ENCODE measurements around the gene UQCRC2.
A peak's percentile ranks its signal among the peaks of the same experiment; 100 is the strongest.
"Not testable (repeated sequence)": the region's sequence is repeated elsewhere in the genome, so short reads cannot be mapped to it uniquely, and the experiment has no call there.

The UQCRC2 gene

DNA sequence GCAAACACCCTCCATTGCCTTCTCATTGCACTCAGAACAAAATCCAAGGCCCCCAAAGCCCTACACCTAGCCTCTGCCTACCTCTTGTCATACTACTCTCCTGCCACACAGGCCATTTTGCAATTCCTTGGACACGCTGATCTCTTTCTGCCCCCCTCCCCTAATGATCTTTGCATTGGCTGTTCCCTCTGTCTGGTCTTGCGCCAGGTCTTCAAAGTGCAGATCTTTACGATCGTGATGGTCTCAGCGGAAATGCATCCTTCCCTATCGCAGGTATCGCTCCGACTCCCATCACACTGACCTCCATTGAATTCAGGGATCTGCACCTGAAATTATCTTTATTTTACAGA, 54.0 kb downstream of the UQCRC2 start:
- no peak for DNase-seq (ENCODE audit: low read depth)
- peak overlapping the region; percentile 76 for H3K4me3 ChIP-seq (ENCODE audit: low read depth, low read length)

DNA sequence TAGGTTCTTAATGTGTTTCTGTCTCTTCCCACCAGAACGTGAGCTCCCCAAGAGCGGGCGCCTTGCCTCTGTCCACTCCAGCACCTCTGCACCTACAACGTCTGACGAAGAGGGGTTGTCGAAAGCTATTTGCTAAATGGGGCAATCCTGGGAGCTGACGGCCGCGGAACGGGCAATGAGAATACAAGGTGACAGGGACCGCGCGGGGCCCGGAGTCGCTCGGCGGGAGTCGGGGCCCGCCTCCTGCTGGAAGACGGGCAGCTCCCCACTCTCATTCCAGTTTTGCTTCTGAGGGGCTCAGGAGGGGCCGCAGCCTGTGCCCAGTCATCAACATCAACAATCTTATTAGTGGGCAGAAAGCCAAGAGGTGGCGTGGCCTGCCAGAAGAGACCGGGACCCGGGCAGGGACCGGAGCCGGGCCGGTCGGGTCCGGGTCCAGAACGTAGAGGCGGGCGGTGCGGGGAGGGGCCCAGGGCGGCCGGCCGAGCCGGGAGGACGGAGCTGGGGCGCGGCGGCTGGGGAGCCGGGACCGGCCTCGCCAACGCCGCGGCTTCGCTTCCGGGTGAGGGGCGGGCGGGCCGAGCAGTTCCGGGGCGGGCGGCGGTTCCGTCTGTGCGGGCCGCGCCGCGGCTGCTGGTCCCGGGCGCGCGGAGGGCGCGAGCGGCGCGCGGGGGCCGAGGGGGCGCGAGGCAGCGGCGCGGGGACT, 54.5 kb downstream of the UQCRC2 start, which contains the start of gene MOSMO:
Gene MOSMO (plus strand): TSS at position 603 of the 706 bp plus-strand sequence. CDS start 191 bp downstream, outside the sequence.
- peak within 1 kb of the TSS; percentile 91 for H3K4me3 ChIP-seq (ENCODE audit: low read depth, low read length)
- DNase-seq (ENCODE audit: low read depth): no peak

DNA sequence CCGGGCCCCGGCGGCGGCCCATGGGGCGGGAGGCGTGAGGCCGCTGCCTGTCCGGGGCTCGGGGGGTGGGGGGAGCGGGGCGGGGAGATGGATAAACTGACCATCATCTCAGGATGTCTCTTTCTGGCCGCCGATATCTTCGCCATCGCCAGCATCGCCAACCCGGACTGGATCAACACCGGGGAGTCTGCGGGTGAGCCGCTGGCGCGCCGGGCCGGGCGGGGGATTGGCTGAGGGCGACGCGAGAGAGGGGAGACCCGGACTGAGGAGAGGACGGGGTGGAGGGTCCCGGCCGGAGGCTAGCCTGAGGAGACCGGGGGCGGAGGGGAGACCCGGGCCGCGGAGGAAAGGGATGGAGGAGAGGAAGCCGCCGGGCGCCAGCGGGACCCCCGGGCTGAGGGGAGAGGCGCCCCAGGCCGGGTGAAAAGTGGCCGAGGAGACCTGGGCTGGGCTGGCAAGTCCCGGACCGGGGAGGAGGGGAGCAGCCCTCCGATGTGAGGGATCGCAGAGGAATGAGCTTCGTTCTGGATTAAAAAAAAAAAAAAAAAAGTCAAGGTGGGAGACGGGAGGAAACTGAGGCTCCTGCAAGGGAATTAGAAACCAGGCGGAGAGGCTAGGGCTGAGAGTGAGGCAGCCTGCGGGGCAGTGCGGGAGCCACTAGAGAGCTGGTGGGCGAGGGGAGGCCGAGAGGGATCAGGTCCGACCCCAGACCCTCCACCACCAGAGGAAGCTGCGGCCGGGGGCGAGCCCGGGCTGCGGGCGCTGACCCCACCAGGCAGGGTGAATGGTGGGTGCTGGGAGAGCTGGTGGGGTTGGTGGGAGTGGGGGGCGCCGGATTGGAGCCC, 55.3 kb downstream of the UQCRC2 start:
- no peak for DNase-seq (ENCODE audit: low read depth)
- peak overlapping the region; percentile 91 for H3K4me3 ChIP-seq (ENCODE audit: low read depth, low read length)

DNA sequence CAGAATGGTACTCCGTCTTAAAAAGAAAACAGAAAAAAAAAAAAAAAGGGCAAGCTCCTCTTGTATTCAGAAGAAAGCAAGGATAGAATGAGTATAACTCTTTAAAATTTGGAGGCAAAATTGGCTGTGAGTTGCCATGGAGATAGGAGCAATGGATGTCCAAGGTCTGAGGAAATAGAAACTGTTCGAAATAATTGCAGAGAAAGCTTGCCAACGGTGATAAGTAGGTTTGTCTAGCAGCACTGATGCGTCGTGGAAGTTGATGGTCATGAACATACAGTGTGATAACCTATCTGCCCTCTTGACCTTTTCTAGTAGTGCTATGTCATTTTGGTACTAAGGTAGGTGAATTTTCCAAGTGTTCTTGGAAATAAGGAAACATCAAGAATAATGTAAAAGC, 57.7 kb downstream of the UQCRC2 start:
- DNase-seq (ENCODE audit: low read depth): no peak

DNA sequence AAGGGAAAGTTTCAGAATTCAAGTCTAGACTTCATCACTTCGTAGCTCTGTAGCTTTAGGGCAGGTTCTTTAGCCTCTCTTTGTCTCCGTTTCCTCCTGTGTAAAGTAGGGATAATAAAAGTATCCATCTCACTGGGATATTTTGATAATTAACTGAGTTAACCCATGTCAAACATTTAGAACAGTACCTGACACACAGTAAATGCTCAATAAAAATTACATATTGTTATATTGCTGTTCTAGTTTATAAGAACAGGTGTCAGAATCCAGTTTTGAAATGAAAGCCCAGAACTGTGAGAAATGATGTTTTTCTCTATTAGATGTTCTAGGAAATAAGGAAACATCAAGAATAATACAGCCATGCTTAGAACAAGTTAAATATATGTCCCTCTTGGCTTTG, 59.1 kb downstream of the UQCRC2 start:
- H3K4me3 ChIP-seq (ENCODE audit: low read depth, low read length): no peak overlapping the region
- no peak for DNase-seq (ENCODE audit: low read depth)

More for the DNA sequence above, 57.7 kb downstream of the UQCRC2 start:
- no peak overlapping the region for H3K4me3 ChIP-seq (ENCODE audit: low read depth, low read length)

DNA sequence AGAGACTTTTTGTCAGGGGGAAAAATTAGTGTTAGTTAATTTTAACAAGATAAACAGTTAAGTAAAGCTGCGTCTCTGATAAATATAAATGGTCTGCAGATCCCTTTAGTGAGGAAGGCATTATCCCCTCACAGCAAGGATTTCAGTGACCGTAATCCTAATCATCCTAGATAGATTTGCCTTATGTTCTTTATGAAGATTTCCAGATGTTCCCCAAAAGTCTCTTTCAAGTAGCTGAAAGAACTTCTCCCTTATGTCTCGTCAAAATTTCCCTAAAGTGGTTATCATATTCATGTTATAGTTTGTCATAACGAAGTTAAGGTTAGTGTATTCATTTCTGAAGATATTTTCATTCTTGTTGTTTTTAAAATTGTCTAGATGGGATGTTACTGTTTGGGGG, 60.3 kb downstream of the UQCRC2 start:
- DNase-seq (ENCODE audit: low read depth): no peak
- H3K4me3 ChIP-seq (ENCODE audit: low read depth, low read length): no peak overlapping the region

DNA sequence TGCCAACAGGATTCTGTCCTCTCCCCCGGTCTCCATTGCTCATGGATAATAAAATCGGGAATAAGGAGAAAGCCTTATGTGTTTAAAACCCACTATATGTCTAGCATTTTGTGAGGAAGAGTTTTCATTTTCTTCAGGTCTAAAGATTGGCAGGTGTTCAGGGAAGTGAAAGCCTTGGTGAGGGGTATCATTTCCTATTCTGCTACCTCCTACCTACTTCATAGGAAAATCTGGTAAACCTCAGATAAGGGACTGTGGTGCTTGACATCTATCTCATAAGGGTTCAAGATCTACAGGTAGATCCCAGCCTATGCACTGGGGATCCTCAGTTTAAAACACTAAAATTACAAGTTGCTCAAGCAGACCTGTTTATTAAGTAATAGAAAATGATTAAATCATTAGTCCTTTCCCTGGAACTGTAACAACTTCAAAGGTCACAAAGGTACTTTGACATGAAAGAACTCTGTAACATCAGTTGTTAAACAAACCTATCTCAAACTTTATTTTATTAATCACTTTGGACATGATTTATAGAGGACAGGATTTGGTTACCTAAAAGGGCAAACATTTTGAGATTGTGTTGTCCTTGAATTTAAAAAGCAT, 61.2 kb downstream of the UQCRC2 start:
- no peak for DNase-seq (ENCODE audit: low read depth)
- H3K4me3 ChIP-seq (ENCODE audit: low read depth, low read length): no peak overlapping the region

DNA sequence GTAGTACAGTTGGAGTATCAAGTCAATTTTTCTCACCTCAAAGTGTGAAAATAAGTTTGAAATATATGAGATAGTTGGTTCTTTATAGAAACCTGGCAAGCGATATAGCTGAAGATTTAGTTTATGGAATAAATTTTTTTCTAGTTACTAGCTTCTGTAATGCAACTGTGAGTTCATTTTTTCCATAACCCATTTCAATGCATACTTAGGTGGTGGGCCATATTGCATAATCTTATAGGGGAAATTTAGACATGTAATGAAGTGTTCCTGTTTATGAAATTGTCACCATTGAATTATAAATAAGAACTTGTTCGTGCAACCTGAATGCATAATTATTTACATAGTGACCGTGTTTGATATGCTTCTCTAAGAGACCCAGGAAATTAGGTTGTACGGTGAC, 63.8 kb downstream of the UQCRC2 start:
- DNase-seq (ENCODE audit: low read depth): no peak
- H3K4me3 ChIP-seq (ENCODE audit: low read depth, low read length): no peak overlapping the region

DNA sequence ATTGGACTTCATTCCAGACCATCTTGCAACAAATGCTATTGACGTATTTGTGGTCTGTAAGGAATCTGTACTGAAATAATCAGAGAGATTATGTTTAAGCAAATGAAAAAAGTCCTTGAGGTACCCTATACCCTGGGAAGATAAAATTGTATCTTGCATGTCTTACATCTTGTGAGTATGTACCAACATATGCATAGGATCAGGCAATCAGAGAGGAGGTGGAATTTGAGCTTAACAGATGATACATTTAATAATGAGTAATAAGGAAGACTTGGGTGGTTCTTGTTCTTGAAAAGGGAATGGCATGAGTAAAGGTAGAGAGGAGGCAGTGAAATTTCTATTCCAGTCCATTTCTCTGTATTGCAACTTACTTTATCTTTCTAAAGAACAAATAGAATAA, 65.4 kb downstream of the UQCRC2 start:
- H3K4me3 ChIP-seq (ENCODE audit: low read depth, low read length): no peak overlapping the region
- DNase-seq (ENCODE audit: low read depth): no peak

DNA sequence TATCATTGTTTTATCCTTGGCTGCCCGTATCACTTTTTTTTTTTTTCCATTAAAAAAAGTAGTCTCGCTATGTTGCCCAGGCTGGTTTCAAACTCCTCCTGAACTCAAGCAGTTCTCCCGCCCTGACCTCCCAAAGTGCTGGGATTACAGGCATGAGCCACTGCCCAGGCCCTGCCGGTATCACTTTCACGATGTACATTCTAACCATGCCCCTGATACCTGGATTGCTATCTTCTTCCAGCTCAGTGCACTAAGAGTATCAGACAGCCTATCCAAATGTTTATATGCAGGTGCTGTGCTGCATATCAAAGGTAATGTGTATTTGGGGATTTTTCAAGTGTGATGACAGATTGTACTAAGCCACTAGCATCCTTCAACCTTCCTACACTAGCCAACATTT, 69.0 kb downstream of the UQCRC2 start:
- no peak for DNase-seq (ENCODE audit: low read depth)
- no peak overlapping the region for H3K4me3 ChIP-seq (ENCODE audit: low read depth, low read length)

DNA sequence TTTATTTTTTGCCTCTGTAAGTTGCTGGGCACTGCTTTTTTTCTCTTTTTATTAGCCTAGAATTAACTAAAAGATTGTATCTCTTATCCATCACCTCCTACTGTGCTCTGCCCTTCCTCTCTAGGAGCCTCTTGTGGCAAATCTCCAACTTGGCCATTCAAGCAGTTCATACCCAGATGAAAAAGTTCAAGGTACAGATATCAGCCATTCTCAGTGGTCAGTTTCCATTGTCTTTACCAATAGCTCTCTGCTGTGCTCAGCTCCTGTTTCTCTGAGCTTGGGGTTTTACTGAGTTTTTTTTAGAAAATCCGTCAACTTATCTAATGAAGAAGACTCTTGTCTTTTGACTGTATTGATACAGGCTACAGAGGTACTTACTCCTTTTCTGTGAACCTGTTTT, 70.3 kb downstream of the UQCRC2 start:
- no peak overlapping the region for H3K4me3 ChIP-seq (ENCODE audit: low read depth, low read length)

DNA sequence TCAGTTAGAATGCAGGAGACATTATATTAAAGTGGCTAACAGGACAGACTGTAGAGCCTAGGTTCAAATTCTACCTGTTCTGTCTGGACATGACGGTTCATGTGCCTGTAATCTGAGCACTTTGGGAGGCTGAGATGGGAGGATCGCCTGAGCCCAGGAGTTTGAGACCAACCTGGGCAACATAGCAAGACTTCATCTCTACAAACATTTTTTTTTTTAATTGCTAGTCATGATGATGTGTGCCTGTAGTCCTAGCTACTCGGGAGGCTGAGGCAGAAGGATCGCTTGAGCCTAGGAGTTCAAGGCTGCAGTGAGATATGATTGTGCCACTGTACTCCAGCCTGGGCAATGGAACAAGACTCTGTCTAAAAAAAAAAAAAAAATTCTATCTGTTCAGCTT, 71.6 kb downstream of the UQCRC2 start:
- H3K4me3 ChIP-seq (ENCODE audit: low read depth, low read length); DNase-seq (ENCODE audit: low read depth): not testable (repeated sequence)

More for the DNA sequence above, 70.3 kb downstream of the UQCRC2 start:
- no peak for DNase-seq (ENCODE audit: low read depth)

DNA sequence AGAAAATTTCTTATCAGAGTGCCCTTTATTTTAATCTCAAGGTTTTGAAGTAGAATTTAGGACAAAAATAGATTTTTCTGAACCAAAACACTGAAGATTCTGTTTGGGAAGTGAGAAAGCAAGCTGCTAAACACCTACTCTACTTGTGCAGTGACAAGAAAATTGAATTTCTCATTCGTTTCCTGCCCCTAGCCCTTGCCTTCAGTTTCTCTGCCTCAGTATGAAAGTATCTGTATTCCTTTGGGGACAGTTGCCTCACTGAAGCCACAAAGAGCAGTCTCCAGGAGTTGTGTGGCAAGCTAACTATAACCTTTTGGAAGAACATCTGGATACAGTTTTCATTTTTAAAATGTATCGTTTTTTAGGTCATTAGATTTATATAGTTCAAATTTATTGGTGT, 74.5 kb downstream of the UQCRC2 start:
- no peak for DNase-seq (ENCODE audit: low read depth)
- no peak overlapping the region for H3K4me3 ChIP-seq (ENCODE audit: low read depth, low read length)

DNA sequence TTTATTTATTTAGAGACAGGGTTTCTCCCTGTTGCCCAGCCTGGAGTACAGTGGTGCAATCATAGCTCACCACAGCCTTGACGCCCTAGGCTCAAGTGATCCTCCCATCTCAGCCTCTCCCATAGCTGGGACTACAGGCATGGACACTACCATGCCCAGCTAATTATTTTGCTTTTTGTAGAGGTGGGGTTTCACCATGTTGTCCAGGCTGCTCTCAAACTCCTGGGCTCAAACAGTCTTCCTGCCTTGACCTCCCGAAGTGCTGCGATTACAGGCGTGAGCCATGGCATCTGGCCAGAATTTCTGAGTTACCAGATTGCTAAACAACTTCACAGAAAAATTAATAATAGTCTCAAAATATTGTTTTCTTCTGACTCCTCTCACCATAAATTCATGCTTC, 76.5 kb downstream of the UQCRC2 start:
- no peak for DNase-seq (ENCODE audit: low read depth)
- no peak overlapping the region for H3K4me3 ChIP-seq (ENCODE audit: low read depth, low read length)

DNA sequence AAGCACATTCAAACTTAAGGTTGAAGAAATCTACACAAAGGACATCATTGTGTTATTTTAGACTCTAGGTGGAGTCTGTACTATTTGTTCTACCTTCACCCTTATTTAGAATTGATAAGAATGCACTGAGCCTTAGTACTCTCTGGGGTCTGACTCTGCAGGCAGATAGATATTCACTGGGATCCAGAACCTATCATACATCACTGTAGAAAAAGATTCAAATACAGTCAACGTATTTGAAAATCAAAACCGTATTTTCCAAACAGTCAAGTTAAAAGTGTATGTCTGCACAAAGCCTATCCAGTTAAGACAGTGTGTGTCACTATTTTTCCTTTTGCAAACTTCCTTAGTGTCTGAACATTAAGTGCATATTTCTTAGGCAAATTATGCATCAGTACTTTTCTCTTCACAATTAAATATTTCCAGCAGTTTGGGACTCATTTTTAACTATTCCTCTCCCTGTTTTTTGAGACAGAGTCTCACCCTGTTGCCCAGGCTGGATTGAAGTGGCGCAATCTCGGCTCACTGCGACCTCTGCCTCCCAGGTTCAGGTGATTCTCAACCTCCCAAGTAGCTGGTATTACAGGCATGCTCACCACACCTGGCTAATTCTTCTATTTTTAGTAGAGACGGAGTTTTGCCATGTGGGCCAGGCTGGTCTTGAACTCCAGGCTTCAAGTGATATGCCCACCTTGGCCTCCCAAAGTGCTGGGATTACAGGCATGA, 77.1 kb downstream of the UQCRC2 start:
- H3K4me3 ChIP-seq (ENCODE audit: low read depth, low read length): no peak overlapping the region
- DNase-seq (ENCODE audit: low read depth): no peak

DNA sequence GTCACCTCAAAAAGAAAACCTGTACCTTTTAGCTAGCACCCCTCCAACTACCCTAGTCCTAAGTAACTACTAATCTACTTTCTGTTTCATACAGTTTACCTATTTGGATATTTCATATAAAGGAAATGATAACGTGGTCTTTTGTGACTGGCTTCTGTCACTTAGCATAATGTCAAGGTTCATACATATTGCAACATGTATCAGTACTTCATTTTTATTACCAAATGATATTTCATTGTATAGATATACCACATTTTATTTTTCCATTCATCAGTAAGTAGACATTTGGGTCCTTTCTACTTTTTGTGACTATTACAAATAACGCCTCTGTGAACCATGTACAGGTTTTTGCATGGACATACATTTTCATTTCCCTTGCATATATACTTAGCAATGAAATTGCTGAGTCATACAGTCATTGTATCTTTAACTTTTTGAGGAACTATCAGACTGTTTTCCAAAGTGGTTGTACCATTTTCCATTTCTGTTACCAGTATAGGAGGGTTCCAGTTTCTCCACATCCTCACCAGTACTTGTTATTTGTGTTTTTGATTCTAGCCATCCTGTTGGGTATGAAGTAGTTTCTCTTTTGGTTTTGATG, 78.4 kb downstream of the UQCRC2 start:
- no peak overlapping the region for H3K4me3 ChIP-seq (ENCODE audit: low read depth, low read length)
- no peak for DNase-seq (ENCODE audit: low read depth)

All from skeletal muscle cell (primary cell).